HepG2 (cell line): Measurements from ENCODE around the gene CCDC170. TPM values are rescaled to one million over a fixed set of nuclear protein-coding genes. Genes with fewer than 3 reads are reported as not detected.

ENCODE experiments used
- ESRRA ChIP-seq: sonication (generic); formaldehyde crosslinking; IDR thresholded peaks from 2 replicates; pipeline ENCODE4 v1.5.1; 2020; ENCODE audit warnings: mild to moderate bottlenecking, low read depth, missing genetic modification reagents
- FOXP1 ChIP-seq, 2 experiments: fragments of 450-650 bp in 1 of 2; IDR thresholded peaks; 2 replicates each; pipeline ENCODE4 v1.6.1; 2017 to 2018; ENCODE audit warnings: antibody characterized with exemption in 1 of 2
- HHEX ChIP-seq: IDR thresholded peaks from 2 replicates; pipeline ENCODE4 v1.6.1; 2016; ENCODE audit warnings: control low read depth
- HNF4G ChIP-seq, 2 experiments: sonication (generic) in 1 of 2; formaldehyde crosslinking in 1 of 2; IDR thresholded peaks; 2 replicates each; pipeline versions ENCODE4 v1.4.0 to v1.6.1; 2011 to 2020; ENCODE audit warnings: borderline replicate concordance in 2 of 2, low read depth in 2 of 2, mild to moderate bottlenecking in 2 of 2, low read length in 1 of 2, missing genetic modification reagents in 1 of 2, moderate library complexity in 1 of 2
- HOXA3 ChIP-seq: sonication (generic); formaldehyde crosslinking; IDR thresholded peaks from 2 replicates; pipeline ENCODE4 v1.5.0; 2020; ENCODE audit warnings: missing genetic modification reagents
- PCBP1 ChIP-seq: fragments of 200-400 bp; formaldehyde crosslinking; IDR thresholded peaks from 2 replicates; pipeline ENCODE4 v1.6.1; 2017; ENCODE audit warnings: mild to moderate bottlenecking, low read depth, low read length, borderline replicate concordance
- POGZ ChIP-seq: sonication (generic); formaldehyde crosslinking; IDR thresholded peaks from 2 replicates; pipeline ENCODE4 v1.4.0; 2020; ENCODE audit warnings: mild to moderate bottlenecking, missing genetic modification reagents
- PRMT3 ChIP-seq: sonication (generic); formaldehyde crosslinking; IDR thresholded peaks from 2 replicates; pipeline ENCODE4 v1.8.1; 2022; ENCODE audit warnings: low read depth, mild to moderate bottlenecking, moderate library complexity, missing genetic modification reagents, borderline replicate concordance
- RARA ChIP-seq: IDR thresholded peaks from 2 replicates; pipeline ENCODE4 v1.6.1; 2016; ENCODE audit warnings: missing genetic modification reagents, missing compliant biosample characterization
- SMARCE1 ChIP-seq: fragments of 450-650 bp; IDR thresholded peaks from 2 replicates; pipeline ENCODE4 v1.6.1; 2017; ENCODE audit warnings: borderline replicate concordance
- TCF12 ChIP-seq, 2 experiments: fragments of 450-650 bp in 1 of 2; sonication (generic) in 1 of 2; formaldehyde crosslinking in 1 of 2; IDR thresholded peaks; 2 replicates each; pipeline versions ENCODE4 v1.6.1 to v1.8.0; 2017 to 2022; ENCODE audit warnings: antibody characterized with exemption in 1 of 2, mild to moderate bottlenecking in 1 of 2, missing genetic modification reagents in 1 of 2, moderate library complexity in 1 of 2
- YY1 ChIP-seq: IDR thresholded peaks from 2 replicates; pipeline ENCODE4 v1.6.1; 2011; ENCODE audit warnings: low read length, low read depth, moderate library complexity, mild to moderate bottlenecking; ENCODE audit not compliant: insufficient read depth, insufficient replicate concordance
- ZFAT ChIP-seq: sonication (generic); formaldehyde crosslinking; conservative IDR thresholded peaks from 2 replicates; pipeline ENCODE4 v1.8.1; 2023; ENCODE audit warnings: missing genetic modification reagents, inconsistent platforms
- ZNF224 ChIP-seq: sonication (generic); formaldehyde crosslinking; IDR thresholded peaks from 2 replicates; pipeline ENCODE4 v1.5.0; 2020; ENCODE audit warnings: mild to moderate bottlenecking, missing genetic modification reagents
- ZNF7 ChIP-seq: IDR thresholded peaks from 2 replicates; pipeline ENCODE4 v1.6.1; 2016; ENCODE audit warnings: missing biosample characterization, missing genetic modification reagents
- ZNF790 ChIP-seq: sonication (generic); formaldehyde crosslinking; IDR thresholded peaks from 2 replicates; pipeline ENCODE4 v1.8.0; 2022; ENCODE audit warnings: missing genetic modification reagents, mild to moderate bottlenecking, borderline replicate concordance
- ZSCAN31 ChIP-seq: sonication (generic); formaldehyde crosslinking; IDR thresholded peaks from 2 replicates; pipeline ENCODE4 v1.5.0; 2020; ENCODE audit warnings: low read depth, mild to moderate bottlenecking, missing genetic modification reagents
- polyA plus RNA-seq, 8 experiments: library from polyadenylated mRNA; depleted of rRNA in 3 of 8; stranded (reverse) in 7 of 8; unstranded in 1 of 8; fragments of >200 nt; fragmentation: Illumina TruSeq in 4 of 8; extraction: Trizol in 4 of 8; gene quantifications; 2 replicates each; pipeline versions ENCODE4 v1.2.1 to v1.2.3, GENCODE V29; 2011 to 2016; ENCODE audit warnings: low read depth in 4 of 8, missing spikeins in 1 of 8, mixed read lengths in 1 of 8; ENCODE audit not compliant: insufficient read depth in 1 of 8
- total RNA-seq, 5 experiments: library from RNA; depleted of rRNA; stranded (reverse); fragments of >200 nt; fragmentation: Illumina TruSeq; extraction: Trizol; gene quantifications; 2 replicates each; pipeline ENCODE4 v1.2.3, GENCODE V29; 2016; ENCODE audit warnings: low read depth in 1 of 5
- TF ChIP-seq, protein P1 (sequence below): IDR thresholded peaks from 2 replicates; pipeline ENCODE4 v1.6.1; 2016; ENCODE audit warnings: low read depth, borderline replicate concordance
- TF ChIP-seq, protein P2 (sequence below): sonication (generic); formaldehyde crosslinking; IDR thresholded peaks from 2 replicates; pipeline ENCODE4 v1.4.0; 2020; ENCODE audit warnings: missing genetic modification reagents, borderline replicate concordance
- TF ChIP-seq, protein P3 (sequence below): sonication (generic); formaldehyde crosslinking; IDR thresholded peaks from 2 replicates; pipeline ENCODE4 v1.4.0; 2020; ENCODE audit warnings: missing genetic modification reagents
- TF ChIP-seq, protein P4 (sequence below): sonication (generic); formaldehyde crosslinking; IDR thresholded peaks from 2 replicates; pipeline ENCODE4 v1.4.0; 2020; ENCODE audit warnings: missing genetic modification reagents; ENCODE audit errors: not compliant biosample characterization

CCDC170 gene
- total and polyA plus RNA-seq, 2 of the 13 experiments (the other 11 are each of a cell fraction or from before 2014, with no cell fraction given) = 0.90 to 5.1 TPM

DNA sequence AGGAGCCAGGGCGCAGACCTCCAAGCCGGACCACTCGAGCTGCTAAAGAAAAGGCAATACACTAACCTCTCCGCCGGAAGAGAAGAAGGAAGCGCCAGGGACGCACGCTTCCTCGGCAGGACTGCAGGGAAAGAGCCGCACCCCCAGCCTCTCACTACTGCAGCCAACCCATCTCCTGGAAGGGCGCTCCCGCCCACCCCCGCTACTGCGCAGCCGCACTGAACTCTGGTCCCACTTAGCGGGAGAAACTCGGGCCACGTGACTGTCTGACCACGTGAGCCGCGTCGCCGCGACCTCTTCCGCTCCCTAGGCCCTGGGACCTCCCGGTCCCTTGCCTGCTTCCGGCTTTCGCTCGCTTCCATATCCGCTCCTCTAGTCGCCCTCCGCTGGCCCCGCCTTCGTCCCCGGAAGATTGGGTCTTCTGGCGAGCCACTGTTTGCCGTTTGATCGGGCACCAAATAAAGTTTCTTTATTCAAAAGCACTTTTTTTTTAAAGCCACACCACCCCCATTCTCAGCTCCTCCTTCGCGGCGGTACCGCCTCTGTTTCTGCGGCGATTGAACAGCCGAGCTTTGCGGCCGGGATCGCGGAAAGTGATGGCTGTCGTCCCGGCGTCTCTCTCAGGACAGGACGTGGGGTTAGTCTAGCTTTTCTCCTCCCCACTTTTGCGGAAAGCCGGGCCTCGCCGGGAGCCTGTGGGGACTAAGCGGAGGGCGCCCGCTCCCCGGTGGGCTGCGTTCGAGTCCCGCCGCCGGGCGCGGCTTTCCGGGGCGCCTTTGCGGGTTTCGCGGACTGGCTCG is 41.7 kb upstream of the CCDC170 start, which contains the start of gene RMND1 (continued):
- peak; percentile 70 for TF ChIP-seq HNF4G (IDR thresholded peaks at IDR 0.05; ENCODE audit: borderline replicate concordance, low read depth, low read length)
- TF ChIP-seq HNF4G (CRISPR knock-in tag; IDR thresholded peaks at IDR 0.05; ENCODE audit: borderline replicate concordance, low read depth) = peak; percentile 87; the same call in 1 of the 2 replicates
- TF ChIP-seq ESRRA = peak; percentile 87
- TF ChIP-seq PRMT3 (CRISPR knock-in tag) = 0 out of 2 replicates have a peak, but pooled peaks have one; percentile 73
- TF ChIP-seq RARA (CRISPR knock-in tag) = peak; percentile 57
- TF ChIP-seq, protein P1, sequence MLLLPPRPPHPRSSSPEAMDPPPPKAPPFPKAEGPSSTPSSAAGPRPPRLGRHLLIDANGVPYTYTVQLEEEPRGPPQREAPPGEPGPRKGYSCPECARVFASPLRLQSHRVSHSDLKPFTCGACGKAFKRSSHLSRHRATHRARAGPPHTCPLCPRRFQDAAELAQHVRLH (CRISPR knock-in tag) = peak; percentile 98; the same call in 1 of the 2 replicates
- TF ChIP-seq TCF12 (IDR thresholded peaks at IDR 0.05) = no peak
- 0 out of 2 replicates have a peak, but pooled peaks have one; percentile 23 for TF ChIP-seq TCF12 (CRISPR knock-in tag; IDR thresholded peaks at IDR 0.05)
- peak; percentile 3; the same call in 1 of the 2 replicates for TF ChIP-seq ZNF7 (CRISPR knock-in tag)
- TF ChIP-seq, protein P2, sequence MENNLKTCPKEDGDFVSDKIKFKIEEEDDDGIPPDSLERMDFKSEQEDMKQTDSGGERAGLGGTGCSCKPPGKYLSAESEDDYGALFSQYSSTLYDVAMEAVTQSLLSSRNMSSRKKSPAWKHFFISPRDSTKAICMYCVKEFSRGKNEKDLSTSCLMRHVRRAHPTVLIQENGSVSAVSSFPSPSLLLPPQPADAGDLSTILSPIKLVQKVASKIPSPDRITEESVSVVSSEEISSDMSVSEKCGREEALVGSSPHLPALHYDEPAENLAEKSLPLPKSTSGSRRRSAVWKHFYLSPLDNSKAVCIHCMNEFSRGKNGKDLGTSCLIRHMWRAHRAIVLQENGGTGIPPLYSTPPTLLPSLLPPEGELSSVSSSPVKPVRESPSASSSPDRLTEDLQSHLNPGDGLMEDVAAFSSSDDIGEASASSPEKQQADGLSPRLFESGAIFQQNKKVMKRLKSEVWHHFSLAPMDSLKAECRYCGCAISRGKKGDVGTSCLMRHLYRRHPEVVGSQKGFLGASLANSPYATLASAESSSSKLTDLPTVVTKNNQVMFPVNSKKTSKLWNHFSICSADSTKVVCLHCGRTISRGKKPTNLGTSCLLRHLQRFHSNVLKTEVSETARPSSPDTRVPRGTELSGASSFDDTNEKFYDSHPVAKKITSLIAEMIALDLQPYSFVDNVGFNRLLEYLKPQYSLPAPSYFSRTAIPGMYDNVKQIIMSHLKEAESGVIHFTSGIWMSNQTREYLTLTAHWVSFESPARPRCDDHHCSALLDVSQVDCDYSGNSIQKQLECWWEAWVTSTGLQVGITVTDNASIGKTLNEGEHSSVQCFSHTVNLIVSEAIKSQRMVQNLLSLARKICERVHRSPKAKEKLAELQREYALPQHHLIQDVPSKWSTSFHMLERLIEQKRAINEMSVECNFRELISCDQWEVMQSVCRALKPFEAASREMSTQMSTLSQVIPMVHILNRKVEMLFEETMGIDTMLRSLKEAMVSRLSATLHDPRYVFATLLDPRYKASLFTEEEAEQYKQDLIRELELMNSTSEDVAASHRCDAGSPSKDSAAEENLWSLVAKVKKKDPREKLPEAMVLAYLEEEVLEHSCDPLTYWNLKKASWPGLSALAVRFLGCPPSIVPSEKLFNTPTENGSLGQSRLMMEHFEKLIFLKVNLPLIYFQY = peak; percentile 89
- peak; percentile 97 for TF ChIP-seq HOXA3 (CRISPR knock-in tag)
- no peak for TF ChIP-seq FOXP1 (IDR thresholded peaks at IDR 0.05)
- TF ChIP-seq FOXP1 (CRISPR knock-in tag; IDR thresholded peaks at IDR 0.05) = peak; percentile 45; the same call in 1 of the 2 replicates
- TF ChIP-seq ZFAT (CRISPR knock-in tag) = peak; percentile 91
- peak; percentile 89; the same call in 1 of the 2 replicates for TF ChIP-seq ZNF224 (CRISPR knock-in tag)
- TF ChIP-seq SMARCE1 = no peak
- TF ChIP-seq, protein P3, sequence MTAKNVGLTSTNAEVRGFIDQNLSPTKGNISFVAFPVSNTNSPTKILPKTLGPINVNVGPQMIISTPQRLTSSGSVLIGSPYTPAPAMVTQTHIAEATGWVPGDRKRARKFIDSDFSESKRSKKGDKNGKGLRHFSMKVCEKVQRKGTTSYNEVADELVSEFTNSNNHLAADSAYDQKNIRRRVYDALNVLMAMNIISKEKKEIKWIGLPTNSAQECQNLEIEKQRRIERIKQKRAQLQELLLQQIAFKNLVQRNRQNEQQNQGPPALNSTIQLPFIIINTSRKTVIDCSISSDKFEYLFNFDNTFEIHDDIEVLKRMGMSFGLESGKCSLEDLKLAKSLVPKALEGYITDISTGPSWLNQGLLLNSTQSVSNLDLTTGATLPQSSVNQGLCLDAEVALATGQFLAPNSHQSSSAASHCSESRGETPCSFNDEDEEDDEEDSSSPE (CRISPR knock-in tag) = peak; percentile 99
- peak; percentile 63 for TF ChIP-seq HHEX (CRISPR knock-in tag)
- peak; percentile 79 for TF ChIP-seq YY1
- peak; percentile 96 for TF ChIP-seq ZSCAN31
- TF ChIP-seq, protein P4, sequence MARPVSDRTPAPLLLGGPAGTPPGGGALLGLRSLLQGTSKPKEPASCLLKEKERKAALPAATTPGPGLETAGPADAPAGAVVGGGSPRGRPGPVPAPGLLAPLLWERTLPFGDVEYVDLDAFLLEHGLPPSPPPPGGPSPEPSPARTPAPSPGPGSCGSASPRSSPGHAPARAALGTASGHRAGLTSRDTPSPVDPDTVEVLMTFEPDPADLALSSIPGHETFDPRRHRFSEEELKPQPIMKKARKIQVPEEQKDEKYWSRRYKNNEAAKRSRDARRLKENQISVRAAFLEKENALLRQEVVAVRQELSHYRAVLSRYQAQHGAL = peak; percentile 91
- TF ChIP-seq ZNF790 (CRISPR knock-in tag) = peak; percentile 96; the same call in 1 of the 2 replicates
- TF ChIP-seq PCBP1 = peak; percentile 95
- TF ChIP-seq POGZ = peak; percentile 98
